Panc1 (cell line): ENCODE data around the gene LPP.

Experiments used
- CTCF ChIP-seq: fragments of 450-650 bp; IDR thresholded peaks from 2 replicates; pipeline ENCODE4 v1.5.1; 2017; ENCODE audit warnings: mild to moderate bottlenecking
- POLR2AphosphoS5 ChIP-seq: IDR thresholded peaks from 2 replicates; pipeline ENCODE4 v1.6.1; 2012; ENCODE audit warnings: mild to moderate bottlenecking, low read depth, low read length, moderate library complexity

GRCh38 chr3:188280627-188281026, 126.7 kb downstream of the LPP start:
- no peak for TF ChIP-seq CTCF
- no peak for TF ChIP-seq POLR2AphosphoS5
